ENCODE results near the gene SRCAP. TPM values are rescaled to one million over a fixed set of nuclear protein-coding genes. Genes with fewer than 3 reads are reported as not detected.

Gene SRCAP
- total and polyA plus RNA-seq, 2 experiments from 2014 or later: 9.1 to 23.7 TPM

GRCh38 chr16:30668393-30668792, 30.6 kb upstream of the SRCAP start:
- H3F3A ChIP-seq (ENCODE audit: insufficient read depth): peaks cover 7% of the 10 kb centered on the region; the same call in 1 of the 2 replicates
- H3K9ac ChIP-seq: no peak overlapping the region
- H3K9me2 ChIP-seq (ENCODE audit: insufficient read depth): no peaks in the 10 kb centered on the region
- no peaks in the 10 kb centered on the region for H4K20me1 ChIP-seq (ENCODE audit: insufficient read depth)
- in situ Hi-C loops (cut with MboI): no loop called here
- no peak overlapping the region for H3K4me3 ChIP-seq
- no peak overlapping the region for H2AFZ ChIP-seq
- H3K4me1 ChIP-seq (ENCODE audit: insufficient read depth): no peaks in the 10 kb centered on the region
- no peak for TF ChIP-seq EZH2phosphoT487 (IDR thresholded peaks at IDR 0.05; ENCODE audit: insufficient read depth, low read depth)
- TF ChIP-seq EZH2 (IDR thresholded peaks at IDR 0.05; ENCODE audit: insufficient read depth, poor library complexity, severe bottlenecking): no peak
- no peak overlapping the region for H3K4me2 ChIP-seq (ENCODE audit: unreplicated experiment)
- no peaks in the 10 kb centered on the region for H3K9me3 ChIP-seq (ENCODE audit: low read depth)
- DNase-seq: no peak
- H3K79me2 ChIP-seq (ENCODE audit: insufficient read depth): peaks cover 34% of the 10 kb centered on the region
- H3K27ac ChIP-seq: no peak overlapping the region
- no peaks in the 10 kb centered on the region for H3K27me3 ChIP-seq (replicated peaks; ENCODE audit: insufficient read depth)
- 93 to 94% methylated on average over 10 to 12 of the region's 12 CpGs for WGBS, 2 experiments (ENCODE audit: low coverage in 1 of 2, low lambda C conversion rate in 2 of 2, missing lambda C conversion rate in 2 of 2)
- H3K36me3 ChIP-seq (ENCODE audit: low read depth): peaks cover 10% of the 10 kb centered on the region; the same call in 1 of the 2 replicates

- TF ChIP-seq EZH2phosphoT487 (IDR thresholded peaks at IDR 0.05; ENCODE audit: insufficient read depth, low read depth): no peak
- TF ChIP-seq EZH2 (IDR thresholded peaks at IDR 0.05; ENCODE audit: insufficient read depth, poor library complexity, severe bottlenecking): no peak
- in situ Hi-C loops (cut with MboI): no loop called here
- H3K36me3 ChIP-seq (ENCODE audit: low read depth): peaks cover 6% of the 10 kb centered on the region; the same call in 1 of the 2 replicates
- H3K27me3 ChIP-seq (replicated peaks; ENCODE audit: insufficient read depth): no peaks in the 10 kb centered on the region
- no peaks in the 10 kb centered on the region for H4K20me1 ChIP-seq (ENCODE audit: insufficient read depth)
- no peak overlapping the region for H3K4me3 ChIP-seq
- no peak overlapping the region for H2AFZ ChIP-seq
- peaks cover 7% of the 10 kb centered on the region; the same call in 1 of the 2 replicates for H3F3A ChIP-seq (ENCODE audit: insufficient read depth)
- H3K9me2 ChIP-seq (ENCODE audit: insufficient read depth): no peaks in the 10 kb centered on the region
- no peak overlapping the region for H3K4me2 ChIP-seq (ENCODE audit: unreplicated experiment)
- no peaks in the 10 kb centered on the region for H3K9me3 ChIP-seq (ENCODE audit: low read depth)
- no peaks in the 10 kb centered on the region for H3K4me1 ChIP-seq (ENCODE audit: insufficient read depth)
- H3K79me2 ChIP-seq (ENCODE audit: insufficient read depth): peaks cover 27% of the 10 kb centered on the region
- no peak for DNase-seq
- H3K9ac ChIP-seq: no peak overlapping the region
- no peak overlapping the region for H3K27ac ChIP-seq
- 83 to 91% methylated on average over 16 to 40 of the region's 41 CpGs for WGBS, 2 experiments (ENCODE audit: low coverage in 1 of 2, low lambda C conversion rate in 2 of 2, missing lambda C conversion rate in 2 of 2)
Measured at GRCh38 chr16:30669026-30669902, 29.7 kb upstream of the SRCAP start.

DNA sequence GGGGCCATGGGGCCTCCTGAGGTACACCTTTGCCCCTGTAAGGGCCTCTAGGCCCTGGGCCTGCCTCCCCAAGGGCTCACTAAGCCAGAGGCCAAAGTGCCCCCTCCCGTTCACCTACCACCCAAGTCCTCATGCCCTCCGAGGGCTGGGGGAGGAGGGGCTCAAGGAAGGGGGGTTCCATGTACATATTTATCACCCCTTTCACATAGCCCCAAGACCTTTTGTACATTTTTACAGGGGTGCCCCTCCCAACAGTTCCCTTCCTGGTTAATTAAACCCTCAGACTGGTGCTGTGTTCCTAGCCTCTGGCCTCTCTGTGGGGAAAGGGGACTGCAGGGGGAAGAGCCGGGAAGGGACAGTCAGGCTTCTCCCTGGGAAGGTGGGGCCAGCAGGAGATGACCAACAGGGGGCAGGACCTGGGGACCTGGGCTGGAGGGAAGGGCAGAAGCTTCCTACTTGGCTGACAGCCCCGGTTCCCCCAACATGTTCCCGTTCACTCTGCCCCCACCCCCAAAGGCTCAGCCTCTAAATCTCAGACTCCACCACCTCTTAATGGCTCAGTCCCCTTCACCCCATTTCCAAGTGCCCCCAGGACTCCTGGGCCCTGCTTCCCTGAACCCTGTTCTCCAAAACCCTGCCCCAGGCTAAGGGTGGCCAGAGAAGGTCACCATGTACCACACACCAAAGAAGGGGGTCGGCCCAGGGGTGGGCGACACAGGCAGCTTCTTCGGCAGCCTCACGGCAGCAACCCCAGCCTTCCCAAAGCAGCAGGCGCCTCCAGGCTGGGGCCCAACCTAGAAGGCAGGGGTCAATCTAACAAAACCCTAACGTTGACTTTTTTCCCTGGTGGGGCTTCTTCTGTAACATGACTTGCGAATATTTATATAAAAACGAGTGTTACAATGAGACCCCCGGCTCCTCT, 28.8 kb upstream of the SRCAP start:
- DNase-seq: no peak
- Histone ChIP-seq H3K4me3 (no peak overlapping the region), H3K9me2 (ENCODE audit: insufficient read depth) (no peaks in the 10 kb centered on the region), H2AFZ (no peak overlapping the region), H3K27me3 (replicated peaks; ENCODE audit: insufficient read depth) (no peaks in the 10 kb centered on the region), H3K79me2 (ENCODE audit: insufficient read depth) (peaks cover 19% of the 10 kb centered on the region), H4K20me1 (ENCODE audit: insufficient read depth) (no peaks in the 10 kb centered on the region), H3F3A (ENCODE audit: insufficient read depth) (peaks cover 7% of the 10 kb centered on the region; the same call in 1 of the 2 replicates), H3K27ac (no peak overlapping the region), H3K9me3 (ENCODE audit: low read depth) (no peaks in the 10 kb centered on the region), H3K4me1 (ENCODE audit: insufficient read depth) (no peaks in the 10 kb centered on the region), H3K9ac (no peak overlapping the region), H3K4me2 (ENCODE audit: unreplicated experiment) (no peak overlapping the region), H3K36me3 (ENCODE audit: low read depth) (peaks cover 6% of the 10 kb centered on the region; the same call in 1 of the 2 replicates)
- WGBS, 2 experiments (ENCODE audit: low coverage in 1 of 2, low lambda C conversion rate in 2 of 2, missing lambda C conversion rate in 2 of 2): 75 to 77% methylated on average over 13 to 14 of the region's 14 CpGs
- TF ChIP-seq EZH2 (IDR thresholded peaks at IDR 0.05; ENCODE audit: insufficient read depth, poor library complexity, severe bottlenecking): no peak
- no peak for TF ChIP-seq EZH2phosphoT487 (IDR thresholded peaks at IDR 0.05; ENCODE audit: insufficient read depth, low read depth)
- in situ Hi-C loops (cut with MboI): no loop called here

GRCh38 chr16:30675143-30675542, 23.8 kb upstream of the SRCAP start:
- no peaks in the 10 kb centered on the region for H3K4me1 ChIP-seq (ENCODE audit: insufficient read depth)
- H3K4me2 ChIP-seq (ENCODE audit: unreplicated experiment): no peak overlapping the region
- H3K36me3 ChIP-seq (ENCODE audit: low read depth): no peaks in the 10 kb centered on the region; the same call in 1 of the 2 replicates
- DNase-seq: no peak
- no peak overlapping the region for H2AFZ ChIP-seq
- in situ Hi-C loops (cut with MboI): no loop called here
- H3K79me2 ChIP-seq (ENCODE audit: insufficient read depth): no peaks in the 10 kb centered on the region
- no peak overlapping the region for H3K4me3 ChIP-seq
- H4K20me1 ChIP-seq (ENCODE audit: insufficient read depth): no peaks in the 10 kb centered on the region
- TF ChIP-seq EZH2phosphoT487 (IDR thresholded peaks at IDR 0.05; ENCODE audit: insufficient read depth, low read depth) (no peak), EZH2 (IDR thresholded peaks at IDR 0.05; ENCODE audit: insufficient read depth, poor library complexity, severe bottlenecking) (no peak)
- H3K9ac ChIP-seq: no peak overlapping the region
- WGBS, 2 experiments (ENCODE audit: low coverage in 1 of 2, low lambda C conversion rate in 2 of 2, missing lambda C conversion rate in 2 of 2): 83 to 89% methylated on average over 10 of the region's 10 CpGs
- peaks cover 7% of the 10 kb centered on the region; the same call in 1 of the 2 replicates for H3F3A ChIP-seq (ENCODE audit: insufficient read depth)
- no peak overlapping the region for H3K27ac ChIP-seq
- H3K9me2 ChIP-seq (ENCODE audit: insufficient read depth): no peaks in the 10 kb centered on the region
- H3K27me3 ChIP-seq (replicated peaks; ENCODE audit: insufficient read depth): no peaks in the 10 kb centered on the region
- H3K9me3 ChIP-seq (ENCODE audit: low read depth): no peaks in the 10 kb centered on the region
